Neutrophil (primary cell): ENCODE data around the gene SLC6A12.

Source experiments
- H3K27ac ChIP-seq: fragments of 200-600 bp; sonication (generic); 2 replicates; pipeline ENCODE4 v1.5.1; 2016; ENCODE audit warnings: mild to moderate bottlenecking, moderate library complexity
- H3K27me3 ChIP-seq: fragments of 200-600 bp; sonication (generic); 2 replicates; pipeline ENCODE4 v1.6.0; 2016; ENCODE audit warnings: mild to moderate bottlenecking
- H3K36me3 ChIP-seq: fragments of 200-600 bp; sonication (generic); 2 replicates; pipeline ENCODE4 v1.5.1; 2017
- H3K4me1 ChIP-seq, 2 experiments: fragments of 200-600 bp in 1 of 2; sonication (generic) in 1 of 2; 1 replicate in 1 of 2; 2 replicates in 1 of 2; pipeline versions ENCODE4 v1.5.1 to v1.6.1; 2013 to 2016; ENCODE audit warnings: low read depth in 1 of 2, low read length in 1 of 2, mild to moderate bottlenecking in 1 of 2, moderate library complexity in 1 of 2; ENCODE audit not compliant: control insufficient read depth in 1 of 2, insufficient read depth in 1 of 2
- H3K4me3 ChIP-seq, 2 experiments: fragments of 200-600 bp in 1 of 2; sonication (generic) in 1 of 2; 1 replicate in 1 of 2; 2 replicates in 1 of 2; pipeline ENCODE4 v1.5.1; 2013 to 2016; ENCODE audit warnings: low read depth in 1 of 2, low read length in 1 of 2, mild to moderate bottlenecking in 1 of 2, moderate library complexity in 1 of 2
- H3K9me3 ChIP-seq: fragments of 200-600 bp; sonication (generic); 2 replicates; pipeline ENCODE4 v1.5.1; 2016
- TF ChIP-seq, protein P1 (sequence below): fragments of 200-600 bp; sonication (generic); IDR thresholded peaks from 2 replicates; pipeline ENCODE4 v1.5.1; 2016; ENCODE audit warnings: antibody characterized with exemption

SLC6A12 gene

DNA sequence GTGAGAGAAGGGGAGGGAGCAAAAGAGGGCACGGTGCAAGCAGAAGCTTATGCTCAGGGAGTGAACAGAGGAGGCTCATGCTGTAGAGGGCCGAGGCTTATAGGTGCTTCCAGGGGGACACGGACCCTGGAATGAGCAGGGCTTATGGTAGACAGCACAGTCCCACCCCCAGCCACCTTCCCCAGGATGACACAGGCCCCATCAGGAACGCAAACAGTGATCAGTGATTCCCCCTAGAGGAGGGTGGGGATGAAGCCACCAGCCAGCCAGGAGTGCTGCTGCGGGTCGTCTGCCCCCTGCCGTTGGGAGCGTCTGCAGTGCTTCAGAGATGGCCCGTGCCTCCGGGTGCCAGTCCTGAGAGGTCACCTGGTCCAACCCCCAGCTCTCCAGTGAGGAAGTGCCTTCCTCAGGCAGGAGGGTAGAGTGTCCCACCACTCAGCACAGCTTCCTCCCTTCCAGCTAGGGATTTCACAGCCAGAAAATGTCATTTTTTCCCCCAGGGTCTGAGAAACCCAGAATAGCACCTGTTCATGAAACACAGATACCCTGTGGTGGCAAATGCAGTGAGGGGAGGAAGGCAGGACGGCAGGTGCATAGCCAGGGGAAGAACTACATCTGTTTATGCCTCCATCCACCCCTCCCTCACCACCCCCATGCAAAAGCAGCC, 60.7 kb downstream of the SLC6A12 start:
- TF ChIP-seq, protein P1, sequence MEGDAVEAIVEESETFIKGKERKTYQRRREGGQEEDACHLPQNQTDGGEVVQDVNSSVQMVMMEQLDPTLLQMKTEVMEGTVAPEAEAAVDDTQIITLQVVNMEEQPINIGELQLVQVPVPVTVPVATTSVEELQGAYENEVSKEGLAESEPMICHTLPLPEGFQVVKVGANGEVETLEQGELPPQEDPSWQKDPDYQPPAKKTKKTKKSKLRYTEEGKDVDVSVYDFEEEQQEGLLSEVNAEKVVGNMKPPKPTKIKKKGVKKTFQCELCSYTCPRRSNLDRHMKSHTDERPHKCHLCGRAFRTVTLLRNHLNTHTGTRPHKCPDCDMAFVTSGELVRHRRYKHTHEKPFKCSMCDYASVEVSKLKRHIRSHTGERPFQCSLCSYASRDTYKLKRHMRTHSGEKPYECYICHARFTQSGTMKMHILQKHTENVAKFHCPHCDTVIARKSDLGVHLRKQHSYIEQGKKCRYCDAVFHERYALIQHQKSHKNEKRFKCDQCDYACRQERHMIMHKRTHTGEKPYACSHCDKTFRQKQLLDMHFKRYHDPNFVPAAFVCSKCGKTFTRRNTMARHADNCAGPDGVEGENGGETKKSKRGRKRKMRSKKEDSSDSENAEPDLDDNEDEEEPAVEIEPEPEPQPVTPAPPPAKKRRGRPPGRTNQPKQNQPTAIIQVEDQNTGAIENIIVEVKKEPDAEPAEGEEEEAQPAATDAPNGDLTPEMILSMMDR: no peak
- H3K4me1 ChIP-seq: no peaks in the 10 kb centered on the region
- H3K27me3 ChIP-seq: no peaks in the 10 kb centered on the region
- no peaks in the 10 kb centered on the region for H3K36me3 ChIP-seq
- no peak overlapping the region for H3K4me3 ChIP-seq
- no peaks in the 10 kb centered on the region for H3K9me3 ChIP-seq
- no peak overlapping the region for H3K27ac ChIP-seq

DNA sequence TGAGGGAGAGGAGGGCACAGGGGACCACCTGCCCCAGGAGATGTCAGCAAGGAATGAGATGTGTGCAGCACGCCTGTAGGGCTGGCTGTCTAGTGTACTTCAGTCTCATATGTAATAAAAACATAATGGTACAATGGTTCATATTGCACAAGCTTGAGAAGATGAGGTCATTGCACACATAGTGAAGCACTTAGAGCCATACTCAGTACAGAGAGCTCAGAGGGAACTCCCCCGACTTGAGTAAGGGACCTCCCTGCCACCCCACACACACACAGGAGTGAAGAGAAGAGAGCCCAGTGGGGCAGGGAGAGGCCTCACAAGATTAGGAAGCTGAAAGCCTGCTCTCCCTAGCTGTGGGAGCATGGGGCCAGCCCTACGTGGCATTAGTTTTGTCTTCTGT, 61.5 kb downstream of the SLC6A12 start:
- Histone ChIP-seq H3K27ac (no peak overlapping the region), H3K4me1 (no peaks in the 10 kb centered on the region), H3K36me3 (no peaks in the 10 kb centered on the region), H3K9me3 (no peaks in the 10 kb centered on the region), H3K4me3 (no peak overlapping the region), H3K27me3 (no peaks in the 10 kb centered on the region)
- TF ChIP-seq, protein P1: no peak

DNA sequence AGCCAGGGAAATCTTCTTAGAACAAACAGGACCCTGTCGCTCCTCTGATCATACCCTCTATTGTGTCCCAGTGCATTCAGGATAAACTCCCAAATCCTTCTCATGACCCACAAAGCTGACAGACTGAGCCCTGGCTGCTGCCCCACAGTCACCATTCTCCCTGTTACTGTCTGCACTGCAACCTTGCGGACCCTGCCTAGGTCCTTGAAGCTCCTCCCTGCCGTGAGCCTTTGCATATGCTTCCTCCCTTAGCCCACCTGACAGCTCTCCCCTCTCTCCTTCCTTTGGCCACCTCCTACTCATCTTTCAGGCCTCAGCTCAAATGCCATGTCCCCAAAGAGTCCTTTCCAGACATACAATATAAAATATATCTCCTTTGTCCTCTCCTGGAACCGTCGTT, 62.4 kb downstream of the SLC6A12 start:
- Histone ChIP-seq H3K4me1 (no peaks in the 10 kb centered on the region), H3K27me3 (no peaks in the 10 kb centered on the region), H3K9me3 (no peaks in the 10 kb centered on the region), H3K36me3 (no peaks in the 10 kb centered on the region), H3K27ac (no peak overlapping the region), H3K4me3 (no peak overlapping the region)
- TF ChIP-seq, protein P1: no peak

DNA sequence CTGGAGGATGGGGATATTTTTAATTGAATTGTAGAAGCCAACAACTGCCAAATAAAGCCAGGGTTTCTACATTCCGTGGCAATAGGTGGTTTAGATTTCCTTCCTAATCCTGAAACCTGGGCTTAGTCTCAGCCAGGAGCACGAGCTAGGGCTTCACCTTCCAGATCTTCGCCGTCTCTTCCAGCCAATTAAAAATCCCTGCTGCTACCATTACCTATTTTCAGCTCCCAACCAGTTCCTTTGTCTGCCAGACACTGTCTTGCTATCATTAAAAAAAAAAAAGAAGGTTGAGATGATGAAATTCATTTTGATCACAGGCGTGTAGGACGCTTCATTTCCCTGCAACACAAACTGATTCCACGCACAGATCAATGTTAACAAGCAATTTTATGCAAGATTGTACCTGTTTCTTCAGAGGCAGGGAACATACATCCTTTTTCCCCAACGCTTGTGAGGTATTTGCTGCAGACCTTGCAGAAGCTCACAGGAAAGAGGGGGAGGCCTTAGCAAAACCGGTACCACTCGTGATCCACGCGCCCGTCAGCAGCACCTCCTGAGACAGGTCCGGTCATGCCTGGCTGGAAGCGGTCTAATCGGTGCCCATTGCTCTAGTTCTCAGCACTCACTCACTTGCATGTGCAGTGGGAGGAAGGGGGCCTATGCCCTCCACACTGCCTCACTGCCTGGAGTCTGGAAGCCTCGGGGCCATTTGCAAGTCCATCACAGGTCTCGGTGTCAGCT, 65.1 kb downstream of the SLC6A12 start:
- H3K36me3 ChIP-seq: no peaks in the 10 kb centered on the region
- H3K27ac ChIP-seq: no peak overlapping the region
- H3K9me3 ChIP-seq: no peaks in the 10 kb centered on the region
- TF ChIP-seq, protein P1: no peak
- H3K4me3 ChIP-seq: no peak overlapping the region
- H3K4me1 ChIP-seq: no peaks in the 10 kb centered on the region
- H3K27me3 ChIP-seq: no peaks in the 10 kb centered on the region

DNA sequence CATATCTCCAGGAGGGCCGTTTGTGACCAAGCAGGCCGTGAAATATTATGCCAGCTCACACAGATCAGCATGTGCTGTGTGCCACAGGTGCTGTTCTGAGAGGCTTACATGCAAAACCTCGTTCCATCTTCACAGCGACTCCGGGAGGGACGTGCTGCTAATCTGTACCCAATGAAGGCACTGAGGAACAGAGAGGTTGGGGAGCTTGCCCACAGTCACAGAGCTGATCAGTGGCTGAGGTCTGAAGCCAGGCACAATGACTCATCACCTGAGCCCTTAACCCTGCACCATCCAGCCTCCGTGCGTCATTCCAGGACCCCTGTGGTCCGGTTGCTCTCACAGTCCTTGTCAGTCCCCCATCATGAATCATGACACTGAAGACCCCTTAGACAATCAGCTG, 66.7 kb downstream of the SLC6A12 start:
- Histone ChIP-seq H3K4me3 (no peak overlapping the region), H3K9me3 (no peaks in the 10 kb centered on the region)

More for the DNA sequence above, 66.7 kb downstream of the SLC6A12 start:
- no peaks in the 10 kb centered on the region for H3K36me3 ChIP-seq
- H3K27ac ChIP-seq: no peak overlapping the region
- TF ChIP-seq, protein P1: no peak
- H3K4me1 ChIP-seq: no peaks in the 10 kb centered on the region
- H3K27me3 ChIP-seq: no peaks in the 10 kb centered on the region
